Neural cell (in vitro differentiated cells): ENCODE measurements around the gene BCL2L12.

Experiments used
- CTCF ChIP-seq: fragments of 450-650 bp; IDR thresholded peaks from 2 replicates; pipeline ENCODE4 v1.5.1; 2014; ENCODE audit warnings: antibody characterized with exemption, mild to moderate bottlenecking, moderate library complexity; ENCODE audit not compliant: poor library complexity, severe bottlenecking
- TAF1 ChIP-seq: IDR thresholded peaks from 2 replicates; pipeline ENCODE4 v1.6.1; 2012; ENCODE audit warnings: low read depth

GRCh38 chr19:49683814-49684250 lies 18.1 kb downstream of the BCL2L12 start:
- no peak for TF ChIP-seq TAF1
- TF ChIP-seq CTCF: no peak
